ENCODE results near the gene YY1. TPM values are rescaled to one million over a fixed set of nuclear protein-coding genes. Genes with fewer than 3 reads are reported as not detected.
"Not testable (repeated sequence)": the region's sequence is repeated elsewhere in the genome, so short reads cannot be mapped to it uniquely, and the experiment has no call there.

YY1 gene
- total RNA-seq, 1 donor from 2014 or later: 87.5 TPM

GRCh38 chr14:100307766-100308426, 69.0 kb downstream of the YY1 start:
- no peak for FAIRE-seq
- peak overlapping the region; percentile 86 for H3K9ac ChIP-seq (ENCODE audit: low read length)
- H3K36me3 Mint-ChIP-seq (ENCODE audit: low read depth, unreplicated experiment): no peaks in the 10 kb centered on the region
- H3K4me3 ChIP-seq (ENCODE audit: insufficient read depth, low read depth, low read length): peak overlapping the region; percentile 78
- no peak overlapping the region for H3K27ac ChIP-seq (ENCODE audit: low read depth, low read length)
- peaks cover 18% of the 10 kb centered on the region for H3K4me1 ChIP-seq (ENCODE audit: insufficient read depth, low read length)
- H3K27me3 Mint-ChIP-seq (ENCODE audit: low read depth, unreplicated experiment): peaks cover 5% of the 10 kb centered on the region
- H2AFZ ChIP-seq (ENCODE audit: low read depth, low read length): no peak overlapping the region
- H3K4me3 Mint-ChIP-seq (ENCODE audit: unreplicated experiment): peak overlapping the region; percentile 85
- peaks cover 24% of the 10 kb centered on the region for H3K79me2 ChIP-seq (ENCODE audit: insufficient read depth, low read length)
- no peak overlapping the region for H3K27ac Mint-ChIP-seq (ENCODE audit: unreplicated experiment)
- H3K36me3 ChIP-seq (ENCODE audit: insufficient read depth, low read length): no peaks in the 10 kb centered on the region
- H3K9me3 ChIP-seq (ENCODE audit: insufficient read depth, low read depth, low read length): no peaks in the 10 kb centered on the region
- peaks cover 32% of the 10 kb centered on the region for H4K20me1 ChIP-seq (ENCODE audit: insufficient read depth, low read length)
- no peaks in the 10 kb centered on the region for H3K9me3 Mint-ChIP-seq (ENCODE audit: unreplicated experiment)
- no peaks in the 10 kb centered on the region for H3K27me3 ChIP-seq (ENCODE audit: insufficient read depth, low read length)
- no peak for DNase-seq (ENCODE audit: low read depth)
- H3K4me1 Mint-ChIP-seq (ENCODE audit: low read depth, unreplicated experiment): peaks cover 2% of the 10 kb centered on the region
- H3K4me2 ChIP-seq (ENCODE audit: low read length): peak overlapping the region; percentile 93
- no peak for TF ChIP-seq CTCF (IDR thresholded peaks at IDR 0.05; ENCODE audit: insufficient read depth, low read depth, low read length)
- TF ChIP-seq EZH2 (IDR thresholded peaks at IDR 0.05; ENCODE audit: insufficient read depth, low read length): no peak

- H3K4me1 Mint-ChIP-seq (ENCODE audit: low read depth, unreplicated experiment); FAIRE-seq; H3K27ac Mint-ChIP-seq (ENCODE audit: unreplicated experiment); DNase-seq (ENCODE audit: low read depth); H2AFZ ChIP-seq (ENCODE audit: low read depth, low read length); H3K9me3 ChIP-seq (ENCODE audit: insufficient read depth, low read depth, low read length); H3K27ac ChIP-seq (ENCODE audit: low read depth, low read length); H3K27me3 ChIP-seq (ENCODE audit: insufficient read depth, low read length); H3K4me3 ChIP-seq (ENCODE audit: insufficient read depth, low read depth, low read length); H3K36me3 Mint-ChIP-seq (ENCODE audit: low read depth, unreplicated experiment); H3K27me3 Mint-ChIP-seq (ENCODE audit: low read depth, unreplicated experiment); H3K36me3 ChIP-seq (ENCODE audit: insufficient read depth, low read length); H3K9me3 Mint-ChIP-seq (ENCODE audit: unreplicated experiment); H3K4me2 ChIP-seq (ENCODE audit: low read length); H3K9ac ChIP-seq (ENCODE audit: low read length): not testable (repeated sequence)
- Histone ChIP-seq H3K4me1 (ENCODE audit: insufficient read depth, low read length) (peaks cover 18% of the 10 kb centered on the region), H4K20me1 (ENCODE audit: insufficient read depth, low read length) (peaks cover 26% of the 10 kb centered on the region), H3K79me2 (ENCODE audit: insufficient read depth, low read length) (peaks cover 22% of the 10 kb centered on the region)
- H3K4me3 Mint-ChIP-seq (ENCODE audit: unreplicated experiment): peak overlapping the region; percentile 85
Measured at GRCh38 chr14:100308427-100308792, 69.5 kb downstream of the YY1 start.

GRCh38 chr14:100309028-100309737, 70.2 kb downstream of the YY1 start:
- H3K9me3 Mint-ChIP-seq (ENCODE audit: unreplicated experiment): no peaks in the 10 kb centered on the region
- no peak overlapping the region for H3K27ac Mint-ChIP-seq (ENCODE audit: unreplicated experiment)
- no peak overlapping the region for H3K27ac ChIP-seq (ENCODE audit: low read depth, low read length)
- H3K9me3 ChIP-seq (ENCODE audit: insufficient read depth, low read depth, low read length): no peaks in the 10 kb centered on the region
- H3K4me3 Mint-ChIP-seq (ENCODE audit: unreplicated experiment): no peak overlapping the region
- H2AFZ ChIP-seq (ENCODE audit: low read depth, low read length): no peak overlapping the region
- H3K4me3 ChIP-seq (ENCODE audit: insufficient read depth, low read depth, low read length): no peak overlapping the region
- no peaks in the 10 kb centered on the region for H3K36me3 ChIP-seq (ENCODE audit: insufficient read depth, low read length)
- H3K36me3 Mint-ChIP-seq (ENCODE audit: low read depth, unreplicated experiment): no peaks in the 10 kb centered on the region
- H3K79me2 ChIP-seq (ENCODE audit: insufficient read depth, low read length): peaks cover 14% of the 10 kb centered on the region
- no peak for TF ChIP-seq EZH2 (IDR thresholded peaks at IDR 0.05; ENCODE audit: insufficient read depth, low read length)
- TF ChIP-seq CTCF (IDR thresholded peaks at IDR 0.05; ENCODE audit: insufficient read depth, low read depth, low read length): no peak
- H3K9ac ChIP-seq (ENCODE audit: low read length): no peak overlapping the region
- peaks cover 18% of the 10 kb centered on the region for H3K4me1 ChIP-seq (ENCODE audit: insufficient read depth, low read length)
- no peak for FAIRE-seq
- peaks cover 5% of the 10 kb centered on the region for H3K27me3 Mint-ChIP-seq (ENCODE audit: low read depth, unreplicated experiment)
- H3K4me2 ChIP-seq (ENCODE audit: low read length): no peak overlapping the region
- DNase-seq (ENCODE audit: low read depth): no peak
- H3K4me1 Mint-ChIP-seq (ENCODE audit: low read depth, unreplicated experiment): peaks cover 3% of the 10 kb centered on the region
- no peaks in the 10 kb centered on the region for H3K27me3 ChIP-seq (ENCODE audit: insufficient read depth, low read length)
- H4K20me1 ChIP-seq (ENCODE audit: insufficient read depth, low read length): peaks cover 19% of the 10 kb centered on the region

- H3K4me3 Mint-ChIP-seq (ENCODE audit: unreplicated experiment); H3K36me3 Mint-ChIP-seq (ENCODE audit: low read depth, unreplicated experiment); H3K27me3 Mint-ChIP-seq (ENCODE audit: low read depth, unreplicated experiment); H3K4me1 ChIP-seq (ENCODE audit: insufficient read depth, low read length); H3K9me3 Mint-ChIP-seq (ENCODE audit: unreplicated experiment); H3K9me3 ChIP-seq (ENCODE audit: insufficient read depth, low read depth, low read length); FAIRE-seq; H3K4me2 ChIP-seq (ENCODE audit: low read length); H3K27ac ChIP-seq (ENCODE audit: low read depth, low read length); H3K36me3 ChIP-seq (ENCODE audit: insufficient read depth, low read length); H3K9ac ChIP-seq (ENCODE audit: low read length); H3K27ac Mint-ChIP-seq (ENCODE audit: unreplicated experiment); H3K27me3 ChIP-seq (ENCODE audit: insufficient read depth, low read length); H3K4me1 Mint-ChIP-seq (ENCODE audit: low read depth, unreplicated experiment); H3K4me3 ChIP-seq (ENCODE audit: insufficient read depth, low read depth, low read length); DNase-seq (ENCODE audit: low read depth); H3K79me2 ChIP-seq (ENCODE audit: insufficient read depth, low read length); H4K20me1 ChIP-seq (ENCODE audit: insufficient read depth, low read length); H2AFZ ChIP-seq (ENCODE audit: low read depth, low read length): not testable (repeated sequence)
Measured at GRCh38 chr14:100312110-100312876, 73.3 kb downstream of the YY1 start.

Measured in astrocyte (in vitro differentiated cells and primary cell).